Esophagus squamous epithelium (tissue), 5 donors: ENCODE results near the gene RACK1. TPM values are rescaled to one million over a fixed set of nuclear protein-coding genes. Genes with fewer than 3 reads are reported as not detected.
"Not testable (repeated sequence)": the region's sequence is repeated elsewhere in the genome, so short reads cannot be mapped to it uniquely, and the experiment has no call there.

Experiments used
- DNase-seq: peaks from one replicate; lab custom pipeline; 2025; lab: John Stamatoyannopoulos, UW
- H3K27ac ChIP-seq, 4 donors: fragments of 200-600 bp; sonication (generic); one replicate each; pipeline ENCODE4 v1.5.1; 2016 to 2019; ENCODE audit warnings: mild to moderate bottlenecking in 1 of 4
- H3K27me3 ChIP-seq, 4 donors: fragments of 200-600 bp; sonication (generic); 1 replicate in 3 of 4; 2 replicates in 1 of 4; pipeline versions ENCODE4 v1.5.1 to v1.6.0; 2017 to 2021; ENCODE audit warnings: antibody characterized with exemption in 1 of 4
- H3K36me3 ChIP-seq, 3 donors: fragments of 200-600 bp; sonication (generic); one replicate each; pipeline ENCODE4 v1.5.1; 2016 to 2019
- H3K4me1 ChIP-seq, 3 donors: fragments of 200-600 bp; sonication (generic); one replicate each; pipeline ENCODE4 v1.5.1; 2017 to 2019
- H3K4me3 ChIP-seq, 4 donors: fragments of 200-600 bp; sonication (generic); 1 replicate in 3 of 4; 2 replicates in 1 of 4; pipeline ENCODE4 v1.5.1; 2016 to 2019; ENCODE audit warnings: mild to moderate bottlenecking in 2 of 4, moderate library complexity in 1 of 4
- H3K9me3 ChIP-seq, 3 donors: fragments of 200-600 bp; sonication (generic); one replicate each; pipeline ENCODE4 v1.5.1; 2016 to 2019
- CTCF ChIP-seq, 6 experiments: fragments of 450-650 bp in 4 of 6; fragments of 200-600 bp in 2 of 6; sonication (generic) in 2 of 6; IDR thresholded peaks; one replicate each; pipeline ENCODE4 v1.5.1; 2016 to 2019; ENCODE audit warnings: antibody characterized with exemption in 6 of 6, mild to moderate bottlenecking in 4 of 6, moderate library complexity in 4 of 6
- POLR2A ChIP-seq, 4 donors: fragments of 450-650 bp; IDR thresholded peaks; one replicate each; pipeline ENCODE4 v1.6.1; 2017; ENCODE audit warnings: antibody characterized with exemption in 4 of 4, mild to moderate bottlenecking in 4 of 4, moderate library complexity in 3 of 4
- WGBS, 2 donors: methylation state at CpG; one replicate each; pipeline ENCODE4 v1.1.5; 2018; 5-methylcytosine and 5-hydroxymethylcytosine counted together
- intact Hi-C: fragments of 100-400 bp; cut with DNase I; formaldehyde crosslinking; loops from one replicate; pipeline ENCODE4 v1.15.0; 2022
- total RNA-seq, 4 donors: library from RNA; depleted of rRNA; stranded (reverse); fragments of >200 nt; gene quantifications; one replicate each; pipeline ENCODE4 v1.1.0, GENCODE V29; 2016
- donor health status: DM: yes; HTN: yes; CAD: no.

Gene RACK1
- total RNA-seq: 1,000 to 10,000 TPM; 1,705 to 2,735 (median 2,064) TPM

GRCh38 chr5:181243564-181244343 is at the start of gene RACK1:
Gene RACK1, minus strand, starts transcription at chr5:181243906. Its CDS starts 106 bp downstream, at chr5:181243800.
- Histone ChIP-seq H3K27me3 (no peaks in the 10 kb centered on the region), H3K9me3 (no peaks in the 10 kb centered on the region), H3K27ac (peak within 1 kb of the TSS; percentile 90 to 98 (median 96)), H3K4me3 (peak within 1 kb of the TSS; percentile 50 to 86 (median 72)), H3K36me3 (peaks cover 26 to 36% (median 28%) of the 10 kb centered on the region in 3 donors), H3K4me1 (peaks cover 28 to 85% (median 45%) of the 10 kb centered on the region in 3 donors)
- intact Hi-C loops: no loop called here
- TF ChIP-seq POLR2A (IDR thresholded peaks at IDR 0.05) (peak in 2 of 4 donors; percentile 38 to 71), CTCF (IDR thresholded peaks at IDR 0.05) (no peak)
- WGBS, 2 donors: 0 to 1% methylated on average over 23 to 31 of the region's 50 CpGs
- no peak for DNase-seq

- H3K27ac ChIP-seq, DNase-seq, H3K27me3 ChIP-seq, H3K4me3 ChIP-seq, H3K9me3 ChIP-seq, intact Hi-C loops, H3K36me3 ChIP-seq, H3K4me1 ChIP-seq: not testable (repeated sequence)
- 69 to 70% methylated on average over 1 of the region's 1 CpG for WGBS, 2 donors
Measured at GRCh38 chr5:181287331-181287730, 43.6 kb upstream of the RACK1 start.

GRCh38 chr5:181285962-181286705 is 42.4 kb upstream of the RACK1 start:
- H3K27ac ChIP-seq, H3K9me3 ChIP-seq, H3K4me1 ChIP-seq, H3K4me3 ChIP-seq, intact Hi-C loops, H3K27me3 ChIP-seq, H3K36me3 ChIP-seq, DNase-seq: not testable (repeated sequence)
- 82 to 92% methylated on average over 2 to 8 of the region's 10 CpGs for WGBS, 2 donors

GRCh38 chr5:181283841-181284755 is 40.4 kb upstream of the RACK1 start:
- intact Hi-C loops, DNase-seq, H3K27me3 ChIP-seq, H3K9me3 ChIP-seq, H3K4me1 ChIP-seq, H3K36me3 ChIP-seq, H3K4me3 ChIP-seq, H3K27ac ChIP-seq: not testable (repeated sequence)
- 59 to 100% methylated on average over 1 to 4 of the region's 6 CpGs for WGBS, 2 donors

GRCh38 chr5:181283347-181283746 is 39.6 kb upstream of the RACK1 start:
- H3K27me3 ChIP-seq: no peaks in the 10 kb centered on the region
- H3K4me3 ChIP-seq: no peak overlapping the region
- WGBS, 2 donors: 84 to 86% methylated on average over 5 to 8 of the region's 13 CpGs
- H3K9me3 ChIP-seq: no peaks in the 10 kb centered on the region
- H3K27ac ChIP-seq: no peak overlapping the region
- H3K4me1 ChIP-seq: no peaks in the 10 kb centered on the region
- no peak for TF ChIP-seq POLR2A (IDR thresholded peaks at IDR 0.05)
- TF ChIP-seq CTCF (IDR thresholded peaks at IDR 0.05): no peak
- DNase-seq: no peak
- no peaks in the 10 kb centered on the region for H3K36me3 ChIP-seq
- intact Hi-C loops: no loop called here

GRCh38 chr5:181282874-181283273 is 39.2 kb upstream of the RACK1 start:
- Histone ChIP-seq H3K27ac (no peak overlapping the region), H3K4me1 (no peaks in the 10 kb centered on the region), H3K9me3 (no peaks in the 10 kb centered on the region), H3K27me3 (no peaks in the 10 kb centered on the region), H3K4me3 (no peak overlapping the region), H3K36me3 (no peaks in the 10 kb centered on the region)
- intact Hi-C loops: no loop called here
- WGBS, 2 donors: no CpG with 5 or more reads among the region's 7 CpGs
- TF ChIP-seq CTCF (IDR thresholded peaks at IDR 0.05) (no peak), POLR2A (IDR thresholded peaks at IDR 0.05) (no peak)
- DNase-seq: no peak

GRCh38 chr5:181282415-181282814 is 38.7 kb upstream of the RACK1 start:
- intact Hi-C loops, H3K4me3 ChIP-seq, DNase-seq, H3K27ac ChIP-seq, H3K9me3 ChIP-seq, H3K4me1 ChIP-seq, H3K27me3 ChIP-seq, H3K36me3 ChIP-seq: not testable (repeated sequence)
- WGBS, 2 donors: no CpG with 5 or more reads among the region's 16 CpGs
